GM20000 (cell line): ENCODE measurements around the gene MLX.
"Not testable (repeated sequence)": the region's sequence is repeated elsewhere in the genome, so short reads cannot be mapped to it uniquely, and the experiment has no call there.

ENCODE experiments used
- DNase-seq: peaks from one replicate; pipeline ENCODE4 v3.0.0; 2012; ENCODE audit warnings: low spot score
- TF ChIP-seq, protein P1 (sequence below): IDR thresholded peaks from 2 replicates; pipeline ENCODE4 v1.5.1; 2012; ENCODE audit warnings: mild to moderate bottlenecking, control low read depth; ENCODE audit errors: extremely low read depth, missing control alignments

MLX gene

DNA sequence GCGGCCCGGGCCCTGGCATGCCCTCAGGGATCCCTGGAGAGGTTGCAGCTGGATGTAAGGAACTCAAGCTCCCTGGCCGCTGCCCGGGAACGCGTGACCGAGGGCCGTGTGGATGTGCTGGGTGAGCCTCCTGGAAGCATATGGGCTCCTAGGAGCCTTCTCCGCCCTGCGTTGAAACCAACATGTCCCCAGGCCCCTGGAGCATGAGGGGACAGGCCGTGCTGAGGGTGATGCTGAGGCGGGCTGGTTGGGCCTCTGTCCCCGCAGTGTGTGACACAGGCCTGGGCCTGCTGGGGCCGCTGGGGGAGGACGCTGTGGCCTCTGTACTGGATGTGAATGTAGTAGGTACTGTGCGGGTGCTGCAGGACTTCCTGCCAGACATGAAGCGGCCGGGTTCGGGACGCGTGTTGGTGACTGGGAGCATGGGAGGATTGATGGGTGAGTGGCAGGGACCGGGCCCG lies 19.9 kb upstream of the MLX start:
- TF ChIP-seq, protein P1, sequence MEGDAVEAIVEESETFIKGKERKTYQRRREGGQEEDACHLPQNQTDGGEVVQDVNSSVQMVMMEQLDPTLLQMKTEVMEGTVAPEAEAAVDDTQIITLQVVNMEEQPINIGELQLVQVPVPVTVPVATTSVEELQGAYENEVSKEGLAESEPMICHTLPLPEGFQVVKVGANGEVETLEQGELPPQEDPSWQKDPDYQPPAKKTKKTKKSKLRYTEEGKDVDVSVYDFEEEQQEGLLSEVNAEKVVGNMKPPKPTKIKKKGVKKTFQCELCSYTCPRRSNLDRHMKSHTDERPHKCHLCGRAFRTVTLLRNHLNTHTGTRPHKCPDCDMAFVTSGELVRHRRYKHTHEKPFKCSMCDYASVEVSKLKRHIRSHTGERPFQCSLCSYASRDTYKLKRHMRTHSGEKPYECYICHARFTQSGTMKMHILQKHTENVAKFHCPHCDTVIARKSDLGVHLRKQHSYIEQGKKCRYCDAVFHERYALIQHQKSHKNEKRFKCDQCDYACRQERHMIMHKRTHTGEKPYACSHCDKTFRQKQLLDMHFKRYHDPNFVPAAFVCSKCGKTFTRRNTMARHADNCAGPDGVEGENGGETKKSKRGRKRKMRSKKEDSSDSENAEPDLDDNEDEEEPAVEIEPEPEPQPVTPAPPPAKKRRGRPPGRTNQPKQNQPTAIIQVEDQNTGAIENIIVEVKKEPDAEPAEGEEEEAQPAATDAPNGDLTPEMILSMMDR = no peak
- DNase-seq = no peak

DNA sequence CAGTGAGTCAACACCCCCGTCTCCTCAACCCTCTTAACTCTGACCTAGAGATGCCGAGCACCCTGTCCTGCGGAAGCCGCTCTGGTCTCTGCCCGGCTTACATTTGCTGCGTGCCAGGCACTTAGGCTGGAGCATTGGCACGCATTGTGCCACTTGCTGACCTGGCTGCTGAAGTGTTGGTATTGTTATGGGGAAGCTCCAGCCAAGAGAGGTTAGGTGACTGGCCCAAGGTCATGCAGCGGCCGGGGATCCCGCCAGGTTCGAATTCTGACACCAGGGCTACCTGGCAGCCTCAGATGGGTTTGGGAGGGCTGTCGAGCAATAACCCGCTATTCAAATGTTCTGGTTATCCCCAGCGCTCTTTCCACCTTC lies 19.2 kb upstream of the MLX start:
- TF ChIP-seq, protein P1 = no peak
- no peak for DNase-seq

DNA sequence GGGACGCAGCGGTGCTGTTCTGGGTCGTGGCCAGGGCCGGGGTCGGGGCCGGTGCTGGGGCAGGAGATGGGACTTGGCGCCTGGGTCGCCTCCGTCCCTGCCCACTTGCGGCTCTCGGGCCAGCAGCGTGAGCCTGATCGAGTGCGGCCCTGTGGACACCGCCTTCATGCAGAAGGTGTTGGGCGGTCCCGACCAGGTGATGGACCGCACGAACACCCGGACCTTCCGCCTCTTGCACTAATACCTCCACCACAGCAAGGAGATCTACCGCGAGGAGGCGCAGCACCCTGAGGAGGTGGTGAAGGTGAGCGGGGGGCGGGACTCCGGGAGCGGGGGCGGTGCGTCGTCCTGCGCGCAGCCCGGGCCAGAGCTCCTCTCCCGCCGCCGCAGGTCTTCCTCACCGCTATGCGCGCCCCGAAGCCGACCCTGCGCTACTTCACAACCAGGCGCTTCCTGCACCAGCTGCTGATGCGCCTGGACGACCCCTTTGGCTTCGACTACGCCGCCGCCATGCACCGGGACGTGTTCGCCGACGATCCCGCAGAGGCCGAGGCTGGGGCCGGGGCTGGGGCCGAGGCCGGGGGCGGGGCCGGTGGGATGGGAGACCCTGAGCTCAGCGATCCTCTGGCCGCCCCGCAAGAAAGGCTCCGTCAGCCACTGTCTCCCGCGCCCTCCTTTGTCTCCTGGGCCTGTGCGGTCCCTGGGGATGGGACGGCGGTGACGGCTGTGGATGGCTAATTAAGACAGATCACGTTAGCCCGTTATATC lies 18.6 kb upstream of the MLX start:
- DNase-seq = peak; percentile 94
- TF ChIP-seq, protein P1 = peak; percentile 58

DNA sequence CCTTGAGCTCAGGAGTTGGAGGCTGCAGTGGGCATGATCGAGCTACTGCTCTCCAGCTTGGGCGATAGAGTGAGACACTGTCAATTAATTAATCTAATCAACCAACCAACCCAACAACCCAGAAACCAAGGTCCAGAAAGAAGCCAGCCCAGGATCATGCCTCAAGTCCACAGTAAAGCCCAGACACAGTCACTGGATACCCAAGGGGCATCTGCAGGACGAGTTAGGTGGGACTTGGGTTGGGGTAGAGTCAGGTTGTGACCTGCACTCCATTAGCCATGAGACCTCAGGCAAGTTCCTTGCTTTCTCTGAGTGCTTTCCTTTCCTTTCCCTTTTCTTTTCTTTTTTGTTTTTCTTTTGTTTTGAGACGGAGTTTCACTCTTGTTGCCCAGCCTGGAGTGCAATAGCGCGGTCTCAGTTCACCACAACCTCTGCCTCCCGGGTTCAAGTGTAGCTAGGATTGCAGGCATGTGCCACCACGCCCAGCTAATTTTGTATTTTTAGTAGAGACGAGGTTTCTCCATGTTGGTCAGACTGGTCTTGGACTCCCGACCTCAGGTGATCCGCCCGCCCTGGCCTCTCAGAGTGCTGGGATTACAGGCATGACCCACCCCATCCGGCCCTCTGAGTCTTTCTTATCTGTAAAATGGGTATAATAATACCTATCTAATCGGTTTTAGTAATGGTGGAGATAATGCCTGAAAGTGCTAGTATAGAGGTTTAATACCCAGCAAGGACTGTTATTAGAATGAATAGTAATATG lies 17.7 kb upstream of the MLX start:
- DNase-seq = peak; percentile 42
- TF ChIP-seq, protein P1 = no peak

DNA sequence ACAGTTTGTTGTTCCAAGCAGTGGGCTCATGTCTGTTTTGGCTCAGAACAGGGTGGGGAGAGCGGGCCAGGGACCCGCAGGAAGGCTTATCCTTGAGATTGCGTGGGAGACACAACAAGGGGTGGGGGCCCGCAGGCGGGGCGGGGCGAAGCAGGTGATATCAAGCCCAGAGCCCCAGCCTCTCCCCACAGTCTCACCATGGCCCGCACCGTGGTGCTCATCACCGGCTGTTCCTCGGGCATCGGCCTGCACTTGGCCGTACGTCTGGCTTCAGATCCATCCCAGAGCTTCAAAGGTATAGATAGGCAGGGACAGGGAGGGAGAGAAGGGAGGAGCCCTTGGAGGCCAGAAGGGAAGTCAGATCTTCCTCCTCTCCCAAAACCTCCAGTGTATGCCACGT lies 14.2 kb upstream of the MLX start, which contains the start of gene HSD17B1:
HSD17B1 (plus strand) TSS at position 188 of the 400 bp plus-strand sequence; CDS start at position 199, 11 bp downstream.
- DNase-seq = not testable (repeated sequence)

DNA sequence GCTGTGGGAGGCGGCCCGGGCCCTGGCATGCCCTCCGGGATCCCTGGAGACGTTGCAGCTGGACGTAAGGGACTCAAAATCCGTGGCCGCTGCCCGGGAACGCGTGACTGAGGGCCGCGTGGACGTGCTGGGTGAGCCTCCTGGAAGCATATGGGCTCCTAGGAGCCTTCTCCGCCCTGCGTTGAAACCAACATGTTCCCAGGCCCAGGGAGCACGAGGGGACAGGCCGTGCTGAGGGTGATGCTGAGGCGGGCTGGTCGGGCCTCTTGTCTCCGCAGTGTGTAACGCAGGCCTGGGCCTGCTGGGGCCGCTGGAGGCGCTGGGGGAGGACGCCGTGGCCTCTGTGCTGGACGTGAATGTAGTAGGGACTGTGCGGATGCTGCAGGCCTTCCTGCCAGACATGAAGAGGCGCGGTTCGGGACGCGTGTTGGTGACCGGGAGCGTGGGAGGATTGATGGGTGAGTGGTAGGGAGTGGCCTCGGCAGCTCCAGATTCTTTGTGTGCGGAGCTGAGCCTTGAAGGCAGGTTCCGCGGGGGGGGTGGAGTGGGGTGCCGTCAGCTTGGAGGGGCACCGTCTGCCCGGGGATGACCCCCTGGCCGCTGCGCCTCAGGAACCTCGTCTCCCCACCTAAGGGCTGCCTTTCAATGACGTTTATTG lies 13.6 kb upstream of the MLX start:
- TF ChIP-seq, protein P1 = no peak

DNA sequence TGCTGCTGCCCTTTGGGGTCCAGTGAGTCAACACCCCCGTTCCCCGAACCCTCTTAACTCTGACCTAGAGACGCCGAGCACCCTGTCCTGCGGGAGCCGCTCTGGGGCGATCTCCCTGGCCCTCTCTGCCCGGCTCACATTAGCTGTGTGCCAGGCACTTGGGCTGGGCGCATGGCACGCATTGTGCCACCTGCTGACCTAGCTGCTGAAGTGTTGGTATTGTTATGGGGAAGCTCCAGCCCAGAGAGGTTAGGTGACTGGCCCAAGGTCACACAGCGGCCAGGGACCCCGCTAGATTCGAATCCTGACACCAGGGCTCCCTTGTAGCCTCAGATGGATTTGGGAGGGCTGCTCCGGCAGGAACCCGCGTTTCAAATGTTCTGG lies 13.0 kb upstream of the MLX start:
- DNase-seq = no peak
- TF ChIP-seq, protein P1 = no peak

More for the DNA sequence above, 13.6 kb upstream of the MLX start:
- DNase-seq = no peak
